Daoy (cell line): ENCODE data around the gene TOP3B. TPM values are rescaled to one million over a fixed set of nuclear protein-coding genes. Genes with fewer than 3 reads are reported as not detected.

Experiments
- DNase-seq: peaks from one replicate; pipeline ENCODE4 v3.0.0-alpha.2; 2015; ENCODE audit warnings: low read depth
- total RNA-seq: library from RNA; depleted of rRNA; stranded (reverse); fragments of >200 nt; shearing (Covaris generic); gene quantifications from 2 replicates; pipeline ENCODE4 v1.2.3, GENCODE V29; 2014; rRNA removed

The TOP3B gene, protein sequence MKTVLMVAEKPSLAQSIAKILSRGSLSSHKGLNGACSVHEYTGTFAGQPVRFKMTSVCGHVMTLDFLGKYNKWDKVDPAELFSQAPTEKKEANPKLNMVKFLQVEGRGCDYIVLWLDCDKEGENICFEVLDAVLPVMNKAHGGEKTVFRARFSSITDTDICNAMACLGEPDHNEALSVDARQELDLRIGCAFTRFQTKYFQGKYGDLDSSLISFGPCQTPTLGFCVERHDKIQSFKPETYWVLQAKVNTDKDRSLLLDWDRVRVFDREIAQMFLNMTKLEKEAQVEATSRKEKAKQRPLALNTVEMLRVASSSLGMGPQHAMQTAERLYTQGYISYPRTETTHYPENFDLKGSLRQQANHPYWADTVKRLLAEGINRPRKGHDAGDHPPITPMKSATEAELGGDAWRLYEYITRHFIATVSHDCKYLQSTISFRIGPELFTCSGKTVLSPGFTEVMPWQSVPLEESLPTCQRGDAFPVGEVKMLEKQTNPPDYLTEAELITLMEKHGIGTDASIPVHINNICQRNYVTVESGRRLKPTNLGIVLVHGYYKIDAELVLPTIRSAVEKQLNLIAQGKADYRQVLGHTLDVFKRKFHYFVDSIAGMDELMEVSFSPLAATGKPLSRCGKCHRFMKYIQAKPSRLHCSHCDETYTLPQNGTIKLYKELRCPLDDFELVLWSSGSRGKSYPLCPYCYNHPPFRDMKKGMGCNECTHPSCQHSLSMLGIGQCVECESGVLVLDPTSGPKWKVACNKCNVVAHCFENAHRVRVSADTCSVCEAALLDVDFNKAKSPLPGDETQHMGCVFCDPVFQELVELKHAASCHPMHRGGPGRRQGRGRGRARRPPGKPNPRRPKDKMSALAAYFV
- 20.6 and 36.9 TPM in 2 replicates for total RNA-seq

DNA sequence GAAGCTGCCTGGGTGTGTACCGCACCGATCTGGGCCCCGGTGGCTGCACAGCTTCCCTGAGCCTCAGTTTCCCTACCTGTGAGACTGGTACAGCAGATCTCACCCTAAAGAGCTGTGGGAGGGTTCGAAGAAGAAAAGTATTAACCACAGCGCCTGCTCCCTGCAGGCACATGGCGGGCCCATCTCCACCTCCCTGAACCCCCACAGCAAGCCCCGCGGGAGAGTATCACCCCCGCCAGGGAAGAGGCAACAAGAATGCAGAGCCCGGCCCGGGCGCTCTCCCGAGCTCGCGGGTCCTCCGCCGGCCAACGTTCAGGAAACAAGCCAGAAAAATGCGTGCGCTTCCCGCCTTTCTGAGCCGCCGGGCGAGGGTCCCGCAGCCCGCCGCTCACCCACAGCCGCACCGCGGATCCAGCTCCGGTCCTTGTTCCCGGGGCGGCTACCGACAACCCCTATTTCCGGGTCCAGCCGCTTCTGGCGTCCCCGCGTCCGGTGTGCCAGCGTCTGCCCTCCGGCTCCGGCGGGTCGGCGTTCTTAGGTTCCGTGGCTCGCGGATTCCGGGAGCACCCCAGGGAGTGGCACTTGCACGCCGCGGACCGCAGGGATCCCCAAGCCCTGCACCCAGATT lies at the start of gene TOP3B:
TOP3B (minus strand) TSS at position 450 of the 628 bp plus-strand sequence. CDS start 7,078 bp downstream, outside the sequence.
- peak; percentile 81 for DNase-seq

DNA sequence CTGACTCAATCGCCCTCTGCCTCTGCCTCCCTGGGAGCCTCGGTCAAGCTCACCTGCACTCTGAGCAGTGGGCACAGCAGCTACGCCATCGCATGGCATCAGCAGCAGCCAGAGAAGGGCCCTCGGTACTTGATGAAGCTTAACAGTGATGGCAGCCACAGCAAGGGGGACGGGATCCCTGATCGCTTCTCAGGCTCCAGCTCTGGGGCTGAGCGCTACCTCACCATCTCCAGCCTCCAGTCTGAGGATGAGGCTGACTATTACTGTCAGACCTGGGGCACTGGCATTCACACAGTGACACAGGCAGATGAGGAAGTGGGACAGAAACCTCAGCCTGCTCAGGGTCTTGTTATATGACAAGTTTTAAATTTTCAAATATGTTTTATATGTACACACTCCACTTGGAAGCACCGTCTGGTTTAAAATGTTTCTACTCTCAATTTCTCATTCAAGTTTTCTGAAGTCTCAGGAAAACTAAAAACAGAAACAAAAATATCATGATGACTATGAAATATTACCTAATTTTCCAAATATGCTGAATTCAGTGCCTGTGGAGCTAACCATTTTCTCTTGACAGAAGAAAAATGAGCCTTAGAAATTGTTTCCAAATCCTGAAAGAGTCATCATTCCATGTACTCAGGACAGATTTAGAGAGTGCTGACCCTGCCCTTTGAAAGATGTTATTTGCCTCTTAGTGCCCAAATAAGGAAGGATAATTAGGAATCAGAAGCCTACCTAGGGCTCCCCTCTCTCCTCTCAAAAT lies 48.8 kb upstream of the TOP3B start:
- no peak for DNase-seq

DNA sequence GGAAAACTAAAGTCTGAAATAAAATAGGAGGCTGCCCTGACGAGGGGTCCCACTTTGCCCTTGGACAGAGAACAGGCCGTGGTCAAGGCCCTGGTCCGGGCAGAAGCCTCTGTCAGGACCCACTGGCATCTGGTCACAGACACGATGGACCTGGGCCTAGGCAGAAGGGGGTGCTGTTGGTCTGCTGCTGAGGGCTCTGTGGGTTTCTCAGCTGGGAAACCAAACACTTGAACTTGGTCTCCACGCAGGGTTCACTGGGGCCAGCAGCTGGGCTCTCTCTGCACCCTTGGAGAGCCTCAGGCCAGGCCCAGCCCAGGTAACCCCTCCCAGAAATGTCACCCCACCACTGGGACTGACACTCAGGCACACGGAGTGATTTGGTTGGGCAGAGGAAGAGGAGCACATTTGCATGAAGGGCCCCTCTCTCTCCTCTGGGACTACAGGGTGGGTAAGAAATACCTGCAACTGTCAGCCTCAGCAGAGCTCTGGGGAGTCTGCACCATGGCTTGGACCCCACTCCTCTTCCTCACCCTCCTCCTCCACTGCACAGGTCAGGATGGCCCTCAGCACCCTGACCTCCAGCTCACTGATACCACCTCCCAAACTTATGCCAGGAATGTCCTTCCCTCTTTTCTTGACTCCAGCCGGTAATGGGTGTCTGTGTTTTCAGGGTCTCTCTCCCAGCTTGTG lies 48.1 kb upstream of the TOP3B start:
- peak; percentile 35 for DNase-seq

DNA sequence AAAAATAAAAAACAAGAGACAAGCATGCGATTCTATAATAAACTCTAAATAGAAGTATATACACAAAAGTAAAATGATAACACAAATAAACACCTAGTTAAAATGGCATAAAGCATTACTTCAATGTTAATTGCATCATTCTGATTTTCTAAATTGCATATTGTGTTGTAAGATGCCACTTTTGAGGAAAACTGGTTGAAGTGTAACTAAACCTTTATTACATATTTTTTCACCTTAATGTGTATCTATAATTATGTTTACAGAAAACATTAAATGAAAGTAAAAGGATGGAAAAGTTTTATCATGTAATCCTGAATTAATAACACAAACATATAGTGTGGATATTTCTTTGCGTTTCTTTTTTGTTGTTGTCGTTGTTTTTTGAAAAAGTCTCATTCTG lies 45.4 kb upstream of the TOP3B start:
- no peak for DNase-seq

DNA sequence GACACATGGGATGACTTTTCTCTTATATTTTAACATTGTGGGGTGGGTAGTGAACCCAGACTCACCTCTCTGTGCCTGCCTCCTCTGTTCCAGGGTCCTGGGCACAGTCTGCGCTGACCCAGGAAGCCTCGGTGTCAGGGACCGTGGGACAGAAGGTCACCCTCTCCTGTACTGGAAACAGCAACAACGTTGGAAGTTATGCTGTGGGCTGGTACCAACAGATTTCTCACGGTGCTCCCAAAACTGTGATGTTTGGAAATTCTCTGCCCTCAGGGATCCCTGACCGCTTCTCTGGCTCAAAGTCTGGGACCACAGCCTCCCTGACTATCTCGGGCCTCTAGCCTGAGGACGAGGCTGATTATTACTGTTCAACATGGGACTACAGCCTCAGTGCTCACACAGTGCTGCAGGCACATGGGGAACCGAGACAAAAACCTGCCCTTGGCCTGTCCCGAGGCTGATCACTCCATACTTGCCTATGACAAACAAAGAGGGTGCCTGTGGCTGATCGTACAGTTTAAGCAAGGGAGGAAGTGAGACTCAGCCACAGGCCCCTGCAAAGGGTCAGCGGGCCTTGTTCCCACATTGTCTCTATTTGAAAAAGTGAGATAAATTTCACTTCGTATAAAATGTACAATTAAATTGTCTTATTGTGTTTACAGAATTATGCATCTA lies 43.7 kb upstream of the TOP3B start:
- DNase-seq = no peak

DNA sequence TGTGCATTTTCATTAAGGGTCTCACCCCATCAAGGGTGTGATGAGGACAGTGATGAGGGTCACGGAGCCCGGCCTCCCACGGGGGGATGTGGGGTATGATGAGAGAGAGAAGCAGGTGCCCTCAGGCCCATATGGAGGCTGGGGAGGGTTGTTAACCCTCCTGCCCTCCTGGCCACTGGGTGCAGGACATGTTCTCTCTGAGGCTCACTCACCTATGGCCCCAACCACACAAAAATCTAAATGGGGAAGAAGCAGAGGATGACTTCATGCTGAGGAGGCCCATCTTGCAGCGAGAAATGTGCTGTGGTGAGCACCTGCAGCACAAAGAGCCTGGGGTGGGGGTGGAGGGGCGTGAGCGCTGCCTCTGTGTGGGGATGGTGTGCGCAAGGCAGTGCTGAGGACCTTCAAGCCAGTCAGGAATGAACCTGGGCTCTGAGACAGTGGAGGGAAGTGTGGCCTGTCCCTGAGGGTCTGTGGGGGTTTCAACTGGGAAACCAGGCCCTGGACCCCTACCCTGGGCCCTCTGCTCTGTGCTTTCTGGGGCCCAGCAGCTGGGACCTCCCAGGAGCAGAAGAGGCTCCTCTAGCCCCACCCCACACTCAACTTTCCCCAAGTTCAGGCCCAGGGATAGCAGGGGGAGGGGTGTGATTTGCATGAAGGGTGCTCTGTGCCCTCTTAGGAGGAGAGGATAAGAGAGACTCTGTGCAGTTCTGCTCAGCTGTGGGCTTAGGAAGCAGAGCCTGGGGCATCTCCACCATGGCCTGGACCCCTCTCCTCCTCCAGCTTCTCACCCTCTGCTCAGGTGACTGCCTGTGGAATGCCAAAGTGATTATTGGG lies 43.0 kb upstream of the TOP3B start:
- DNase-seq = no peak

DNA sequence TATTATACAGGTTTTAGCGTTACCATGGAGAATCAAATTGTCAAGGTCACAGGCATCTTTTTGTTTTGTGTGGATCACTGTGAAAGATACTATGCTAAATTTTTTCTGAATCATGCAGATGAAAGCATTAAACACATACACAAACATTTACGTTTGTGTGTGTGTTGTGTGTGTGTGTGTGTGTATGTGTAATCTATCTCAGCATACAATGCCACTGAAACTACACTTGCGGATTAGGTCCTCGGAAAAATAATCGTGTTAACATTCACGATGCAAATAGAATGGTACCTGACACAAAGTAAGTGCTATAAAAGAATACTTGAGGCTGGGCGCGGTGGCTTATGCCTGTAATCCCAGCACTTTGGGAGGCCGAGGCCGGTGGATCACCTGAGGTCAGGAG lies 41.9 kb upstream of the TOP3B start:
- no peak for DNase-seq

DNA sequence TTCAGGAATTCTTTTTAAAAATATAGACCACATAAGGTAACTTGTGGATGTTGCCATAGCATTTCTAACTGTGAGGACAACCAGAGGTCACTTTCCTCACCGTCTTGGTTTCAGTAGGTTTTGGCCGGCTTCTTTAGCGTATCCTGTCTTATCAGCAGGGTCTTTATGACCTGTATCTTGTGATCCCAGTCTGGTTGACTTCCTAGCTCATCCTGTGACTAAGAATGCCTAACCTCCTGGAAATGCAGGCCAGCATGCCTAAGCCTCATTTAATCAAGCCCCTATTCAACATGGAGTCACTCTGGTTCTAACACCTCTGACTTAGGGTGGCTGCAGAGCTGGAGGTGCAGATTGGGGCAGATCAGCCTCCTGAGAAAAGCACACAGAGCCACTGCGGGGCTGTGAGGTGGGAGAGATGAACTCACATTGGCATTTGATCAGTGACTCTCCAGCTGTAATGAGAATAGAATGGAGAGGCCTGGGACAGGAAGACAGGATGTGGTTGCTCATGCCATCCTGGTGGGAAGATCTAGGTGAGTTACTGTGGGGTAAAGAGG lies 41.1 kb upstream of the TOP3B start:
- peak; percentile 21 for DNase-seq

DNA sequence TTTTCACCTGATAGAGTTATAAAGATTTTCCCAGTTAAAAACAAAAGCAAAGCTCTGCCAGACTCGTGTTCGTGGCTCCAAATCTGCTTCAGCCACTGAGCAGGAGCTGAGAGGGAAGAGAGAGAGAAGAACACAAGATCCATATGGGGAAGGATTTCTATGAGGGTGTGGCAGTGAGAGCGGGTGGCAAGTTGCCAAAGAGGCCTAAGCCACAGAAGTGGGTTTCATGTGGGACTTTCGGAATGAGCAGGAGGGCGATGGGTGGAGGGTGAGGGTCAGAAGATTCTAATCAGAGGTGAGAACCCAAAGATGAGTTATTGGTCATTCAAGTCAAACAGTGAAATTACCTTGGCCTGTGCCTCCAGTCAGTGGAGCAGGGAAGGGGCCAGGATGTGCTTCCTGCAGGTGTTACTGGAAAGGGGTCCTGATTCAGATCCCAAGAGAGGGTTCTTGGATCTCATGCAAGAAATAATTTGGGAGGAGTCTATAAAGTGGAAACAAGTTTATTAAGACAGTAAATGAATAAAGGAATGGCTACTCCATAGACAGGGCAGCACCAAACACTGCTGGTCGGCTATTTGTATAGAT lies 40.5 kb upstream of the TOP3B start:
- no peak for DNase-seq

DNA sequence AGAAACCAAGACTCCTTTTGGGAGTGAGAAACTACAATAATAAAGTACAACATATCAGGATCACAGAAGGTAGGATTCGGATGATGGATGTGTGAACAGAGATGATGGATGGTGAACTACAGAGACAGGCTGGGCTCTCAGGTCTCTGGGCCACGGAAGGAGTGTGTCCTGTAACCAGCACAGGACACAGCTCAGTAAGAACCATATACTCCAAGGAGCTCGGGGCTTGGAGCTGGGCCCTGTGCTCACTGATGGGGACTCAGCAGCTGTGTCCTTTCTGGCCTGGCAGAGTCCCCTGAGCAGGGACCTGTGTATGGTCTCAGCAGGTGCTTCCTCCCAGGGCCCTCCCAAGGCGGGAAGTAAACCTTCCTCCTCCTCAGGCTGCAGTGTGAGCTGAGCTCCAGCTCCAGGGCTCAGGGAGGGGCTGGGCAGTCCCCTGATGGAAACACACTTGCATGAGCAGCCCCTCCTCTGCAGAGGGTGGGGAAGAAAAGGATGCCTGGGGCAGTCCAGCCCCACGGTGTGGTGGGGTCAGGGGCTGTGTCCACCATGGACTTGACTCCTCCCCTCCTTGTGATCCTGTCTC lies 39.8 kb upstream of the TOP3B start:
- DNase-seq = no peak

DNA sequence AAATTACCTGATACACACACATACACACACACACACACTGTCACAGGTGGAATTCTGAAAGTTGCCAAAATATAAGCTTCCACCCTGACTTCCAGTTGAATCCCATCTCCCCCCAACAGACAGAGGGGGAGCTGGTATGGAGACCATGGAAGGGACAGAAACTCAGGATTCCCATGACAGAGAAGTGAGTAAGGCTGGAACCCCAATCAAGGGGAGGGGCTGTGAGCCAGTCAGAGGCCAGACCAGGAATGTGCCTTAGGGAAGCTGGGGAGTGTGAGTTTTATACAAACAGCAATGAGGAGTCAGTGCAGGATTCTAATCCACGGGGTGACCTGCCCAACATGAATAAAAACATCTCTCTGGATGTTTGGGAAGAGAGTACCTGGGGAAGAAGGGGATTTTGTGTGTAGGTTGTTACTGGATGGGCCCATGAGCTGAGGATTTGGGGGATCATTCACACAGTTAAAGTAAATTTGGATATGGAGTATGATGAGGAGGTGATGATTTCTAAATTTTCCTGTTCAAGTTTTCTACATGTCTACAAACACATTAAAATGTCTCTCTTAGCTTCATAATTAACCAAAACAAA lies 38.7 kb upstream of the TOP3B start:
- peak; percentile 34 for DNase-seq

DNA sequence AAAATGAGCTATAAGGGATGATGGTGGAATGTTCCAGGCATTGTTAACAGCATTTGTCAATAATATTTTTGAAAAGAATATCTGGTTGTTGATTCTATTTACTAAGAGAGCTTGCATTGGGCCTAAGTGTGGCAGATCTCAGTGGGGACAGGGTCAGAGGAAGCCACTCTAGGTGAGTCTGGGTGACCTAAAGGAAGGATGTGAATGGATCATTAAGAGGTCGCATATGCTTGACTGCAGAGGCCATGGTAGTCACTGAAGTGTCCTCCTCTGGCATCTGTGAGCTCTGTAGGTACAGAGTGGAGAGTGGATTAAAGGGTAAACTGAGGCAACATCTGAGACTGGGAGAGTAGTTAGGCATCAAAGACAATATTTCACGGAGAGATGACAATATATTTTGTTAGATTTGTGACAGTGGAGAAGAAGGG lies 37.9 kb upstream of the TOP3B start:
- DNase-seq = no peak

DNA sequence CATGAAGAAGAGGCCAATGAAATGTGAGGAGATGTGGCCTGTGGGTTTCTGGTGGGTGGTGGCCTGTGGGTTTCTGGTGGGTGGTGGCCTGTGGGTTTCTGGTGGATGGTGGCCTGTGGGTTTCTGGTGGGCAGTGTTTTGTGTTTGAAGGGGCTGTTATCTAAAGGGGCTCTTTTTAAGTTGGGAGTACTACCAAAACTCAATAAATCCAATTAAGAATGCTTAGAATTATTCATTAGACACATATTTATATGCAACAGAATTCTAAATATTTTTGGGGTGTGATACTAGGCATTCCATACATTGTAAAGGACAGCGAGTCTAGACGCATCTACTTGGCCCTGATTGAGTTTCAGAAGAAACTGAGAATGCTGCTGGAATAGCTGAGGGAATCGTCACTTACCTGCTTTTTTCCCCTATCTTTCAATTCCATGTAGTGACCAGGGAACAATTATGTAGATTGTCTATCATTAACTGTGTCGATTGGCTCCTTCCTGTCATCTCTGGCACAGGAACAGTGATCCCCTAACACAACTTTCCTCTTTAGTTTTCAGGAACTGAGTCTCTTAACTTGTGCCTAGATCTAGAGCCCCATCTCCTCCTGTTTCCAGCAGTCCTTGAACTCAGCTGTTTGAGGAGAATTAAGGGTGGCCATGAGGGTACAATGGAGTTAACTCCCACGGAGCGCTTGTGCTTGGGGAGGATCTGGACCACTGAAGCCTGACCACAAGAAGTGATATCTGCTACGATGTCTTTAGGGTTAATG lies 37.3 kb upstream of the TOP3B start:
- DNase-seq = no peak

DNA sequence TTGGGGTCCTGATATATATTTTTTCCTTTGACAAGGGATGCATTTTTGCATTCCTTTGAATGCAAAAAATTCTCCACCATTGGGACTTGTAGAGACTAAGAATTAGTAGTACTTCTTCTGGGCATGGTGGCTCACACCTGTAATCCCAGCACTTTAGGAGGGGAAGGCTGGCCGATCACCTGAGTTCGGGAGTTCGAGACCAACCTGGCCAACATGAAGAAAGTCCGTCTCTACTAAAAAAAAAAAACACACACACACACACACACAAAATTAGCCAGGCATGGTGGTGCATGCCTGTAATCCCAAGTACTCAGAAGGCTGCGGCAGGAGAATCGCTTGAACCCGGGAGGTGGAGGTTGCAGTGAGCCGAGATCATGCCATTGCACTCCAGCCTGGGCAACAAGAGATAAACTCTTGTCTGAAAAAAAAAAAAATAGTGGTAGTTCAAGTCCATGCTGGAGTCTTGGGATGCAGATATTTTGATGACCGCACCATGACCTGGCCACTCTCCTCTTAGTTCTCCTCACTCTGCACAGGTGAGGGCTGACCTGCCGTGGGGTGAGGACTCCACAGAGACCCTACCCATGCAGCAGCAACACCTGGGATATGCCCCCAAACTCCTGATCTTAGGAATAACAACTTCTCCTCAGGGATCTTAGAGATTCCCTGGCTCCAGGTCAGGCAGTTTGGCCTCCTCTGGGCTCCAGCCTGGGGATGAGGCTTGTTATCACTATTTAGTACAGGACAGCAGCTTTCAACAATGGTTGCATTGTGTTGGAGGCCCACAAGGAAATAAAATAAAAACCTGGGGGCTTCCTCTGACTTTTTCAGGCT lies 36.5 kb upstream of the TOP3B start:
- no peak for DNase-seq

DNA sequence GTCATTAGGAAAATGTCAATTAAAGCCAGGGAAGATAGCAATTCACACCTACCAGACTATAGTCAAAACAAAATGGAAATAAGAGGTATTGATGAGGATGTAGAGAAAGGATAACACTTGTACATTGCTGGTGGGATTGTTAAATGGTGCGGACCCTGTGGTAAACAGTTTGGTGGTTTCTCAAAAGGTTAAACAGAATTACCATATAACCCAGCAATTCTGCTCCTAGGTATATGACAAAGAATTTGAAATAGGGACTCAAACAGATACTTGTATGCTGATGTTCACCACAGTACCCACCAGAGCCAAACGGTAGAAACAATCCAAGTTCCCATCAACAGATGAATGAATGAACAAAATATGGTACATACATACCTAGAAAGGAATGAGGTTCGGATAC lies 33.0 kb upstream of the TOP3B start:
- DNase-seq = no peak

DNA sequence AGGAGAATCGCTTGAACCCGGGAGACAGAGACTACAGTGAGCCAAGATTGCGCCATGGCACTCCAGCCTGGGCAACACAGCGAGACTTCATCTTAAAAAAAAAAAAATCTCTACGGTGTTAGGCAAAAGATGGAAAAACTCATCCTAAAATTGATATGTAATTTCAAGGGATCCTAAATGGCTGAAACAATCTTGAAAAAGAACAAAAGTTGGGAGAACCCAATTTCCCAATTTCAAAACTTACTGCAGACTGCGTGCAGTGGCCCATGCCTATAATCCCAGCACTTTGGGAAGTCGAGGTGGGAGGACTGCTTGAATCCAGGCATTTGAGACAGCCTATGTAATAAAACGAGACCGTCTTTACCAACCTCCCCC lies 31.7 kb upstream of the TOP3B start:
- DNase-seq = no peak
